Measurements from ENCODE around the gene EFNA3. TPM values are rescaled to one million over a fixed set of nuclear protein-coding genes. Genes with fewer than 3 reads are reported as not detected.

Gene EFNA3
- total RNA-seq, 1 donor from 2014 or later, result 9.0 TPM

DNA sequence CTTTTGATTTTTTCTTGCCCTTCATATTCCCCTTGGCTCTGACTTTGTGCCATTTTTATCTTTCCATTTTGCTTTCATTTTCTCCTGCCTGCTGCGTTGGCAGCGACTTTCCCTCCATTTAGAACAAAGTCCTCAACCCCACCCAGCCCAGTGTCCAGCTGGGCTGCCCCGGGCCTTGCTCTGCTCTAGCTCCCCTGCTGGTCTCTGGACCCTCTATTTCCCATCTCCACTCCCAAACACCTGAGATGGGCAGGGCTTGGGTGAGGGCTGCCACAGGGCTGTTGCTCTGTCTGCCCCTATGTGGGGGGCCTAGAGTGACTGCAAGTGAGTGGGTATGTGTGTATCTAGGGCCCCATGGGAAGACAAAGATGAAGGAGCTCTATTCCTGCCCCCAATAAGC is 34.8 kb upstream of the EFNA3 start:
- Mint-ChIP-seq H3K4me1 (ENCODE audit: low read depth) (peaks cover 7% of the 10 kb centered on the region), H3K4me3 (ENCODE audit: low read depth) (no peak overlapping the region), H3K9me3 (ENCODE audit: low read depth) (no peaks in the 10 kb centered on the region), H3K27me3 (peaks cover 10% of the 10 kb centered on the region), H3K36me3 (ENCODE audit: insufficient read depth) (no peaks in the 10 kb centered on the region), H3K27ac (no peak overlapping the region)
- TF ChIP-seq, protein P1, sequence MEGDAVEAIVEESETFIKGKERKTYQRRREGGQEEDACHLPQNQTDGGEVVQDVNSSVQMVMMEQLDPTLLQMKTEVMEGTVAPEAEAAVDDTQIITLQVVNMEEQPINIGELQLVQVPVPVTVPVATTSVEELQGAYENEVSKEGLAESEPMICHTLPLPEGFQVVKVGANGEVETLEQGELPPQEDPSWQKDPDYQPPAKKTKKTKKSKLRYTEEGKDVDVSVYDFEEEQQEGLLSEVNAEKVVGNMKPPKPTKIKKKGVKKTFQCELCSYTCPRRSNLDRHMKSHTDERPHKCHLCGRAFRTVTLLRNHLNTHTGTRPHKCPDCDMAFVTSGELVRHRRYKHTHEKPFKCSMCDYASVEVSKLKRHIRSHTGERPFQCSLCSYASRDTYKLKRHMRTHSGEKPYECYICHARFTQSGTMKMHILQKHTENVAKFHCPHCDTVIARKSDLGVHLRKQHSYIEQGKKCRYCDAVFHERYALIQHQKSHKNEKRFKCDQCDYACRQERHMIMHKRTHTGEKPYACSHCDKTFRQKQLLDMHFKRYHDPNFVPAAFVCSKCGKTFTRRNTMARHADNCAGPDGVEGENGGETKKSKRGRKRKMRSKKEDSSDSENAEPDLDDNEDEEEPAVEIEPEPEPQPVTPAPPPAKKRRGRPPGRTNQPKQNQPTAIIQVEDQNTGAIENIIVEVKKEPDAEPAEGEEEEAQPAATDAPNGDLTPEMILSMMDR (IDR thresholded peaks at IDR 0.05; ENCODE audit: unreplicated experiment), result no peak
- no peak for DNase-seq (ENCODE audit: low spot score, unreplicated experiment)

GRCh38 chr1:155044365-155044764 is 34.3 kb upstream of the EFNA3 start:
- Mint-ChIP-seq H3K9me3 (ENCODE audit: low read depth) (no peaks in the 10 kb centered on the region), H3K27me3 (peaks cover 11% of the 10 kb centered on the region), H3K27ac (peak overlapping the region; percentile 73), H3K4me1 (ENCODE audit: low read depth) (peaks cover 7% of the 10 kb centered on the region), H3K36me3 (ENCODE audit: insufficient read depth) (no peaks in the 10 kb centered on the region), H3K4me3 (ENCODE audit: low read depth) (no peak overlapping the region)
- DNase-seq (ENCODE audit: low spot score, unreplicated experiment), result no peak
- TF ChIP-seq, protein P1 (IDR thresholded peaks at IDR 0.05; ENCODE audit: unreplicated experiment), result no peak

DNA sequence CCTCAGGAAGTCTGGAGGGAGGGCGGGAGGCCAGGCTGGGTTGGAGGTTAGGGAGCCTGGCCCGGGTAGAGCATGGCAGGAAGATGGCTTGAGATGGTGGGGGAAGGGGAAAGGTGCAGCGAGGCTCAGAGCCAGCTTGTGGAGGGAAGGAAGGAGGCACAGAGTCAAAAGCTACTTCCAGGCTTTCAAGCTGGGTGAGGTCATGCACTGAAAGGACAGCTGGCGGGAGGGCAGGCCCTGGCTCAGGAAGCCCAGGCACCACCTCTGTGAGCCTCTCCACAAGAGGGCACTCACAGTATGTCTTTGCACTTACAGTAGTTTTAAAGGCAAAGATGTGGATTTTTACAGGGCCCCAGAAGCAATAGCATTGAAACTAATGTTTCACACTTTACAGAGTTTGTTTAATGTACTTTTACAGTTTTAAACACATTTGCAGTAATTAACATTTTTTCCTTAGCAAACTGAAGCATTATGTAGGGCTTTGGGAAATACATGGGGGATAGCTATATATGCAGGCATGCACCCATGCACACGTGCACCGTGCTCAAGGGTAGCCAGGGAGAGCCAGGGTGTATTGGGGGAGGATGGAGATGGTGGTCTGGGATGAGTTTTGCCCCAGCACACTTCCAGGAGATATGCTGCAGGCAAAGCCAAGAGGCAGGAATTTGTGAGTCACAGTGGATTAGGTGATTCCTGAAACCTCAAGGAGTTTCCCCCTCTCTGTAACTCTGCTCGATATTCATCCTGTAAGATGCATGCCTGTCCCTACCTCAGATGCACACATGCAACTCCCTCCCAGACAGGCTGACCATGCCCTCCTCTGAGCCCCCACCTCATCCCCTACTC is 33.6 kb upstream of the EFNA3 start:
- DNase-seq (ENCODE audit: low spot score, unreplicated experiment), result peak; percentile 52
- peaks cover 16% of the 10 kb centered on the region for H3K27me3 Mint-ChIP-seq
- TF ChIP-seq, protein P1 (IDR thresholded peaks at IDR 0.05; ENCODE audit: unreplicated experiment), result peak; percentile 71

DNA sequence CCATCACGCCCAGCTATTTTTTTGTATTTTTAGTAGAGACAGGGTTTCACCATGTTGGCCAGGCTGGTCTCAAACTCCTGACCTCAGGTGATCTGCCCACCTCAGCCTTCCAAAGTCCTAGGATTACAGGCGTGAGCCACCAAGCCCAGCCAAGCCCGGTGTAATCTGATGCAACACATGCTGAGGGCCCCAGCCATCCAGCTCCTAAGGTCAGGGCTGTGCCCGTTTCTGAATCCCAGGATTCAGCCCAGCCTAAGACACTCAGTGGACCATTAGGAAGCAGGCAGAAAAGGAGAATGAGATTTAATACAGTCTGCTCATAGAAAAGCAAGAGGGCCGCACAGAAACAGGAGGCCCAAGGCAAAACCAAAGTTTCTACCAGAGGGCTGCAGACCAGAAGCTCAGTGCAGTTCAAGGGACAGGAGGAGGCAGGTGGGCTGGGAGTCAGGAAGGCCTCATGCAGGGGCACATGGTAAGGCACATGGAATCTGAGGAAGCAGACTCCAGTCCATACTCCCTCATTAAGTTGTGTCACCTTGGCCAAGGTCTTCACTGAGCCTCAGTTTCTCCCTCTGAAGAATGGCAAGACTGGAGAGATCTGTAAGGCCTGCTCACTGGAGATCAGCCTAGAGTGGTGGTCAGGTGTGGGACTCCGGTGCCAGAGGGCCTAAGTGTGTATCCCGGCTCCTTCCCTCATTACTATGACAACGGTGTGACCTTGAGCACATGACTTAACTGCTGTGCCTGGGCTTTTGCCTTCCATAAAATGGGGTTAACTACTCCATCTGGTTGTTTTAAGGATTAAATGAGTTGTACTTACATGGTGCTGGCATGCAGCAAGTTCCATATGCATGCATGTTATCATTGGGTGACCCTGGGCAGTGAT is 29.9 kb upstream of the EFNA3 start:
- H3K4me1 Mint-ChIP-seq (ENCODE audit: low read depth), result peaks cover 17% of the 10 kb centered on the region
- H3K4me3 Mint-ChIP-seq (ENCODE audit: low read depth), result no peak overlapping the region
- H3K27ac Mint-ChIP-seq, result no peak overlapping the region
- H3K36me3 Mint-ChIP-seq (ENCODE audit: insufficient read depth), result no peaks in the 10 kb centered on the region
- peaks cover 21% of the 10 kb centered on the region for H3K27me3 Mint-ChIP-seq
- H3K9me3 Mint-ChIP-seq (ENCODE audit: low read depth), result no peaks in the 10 kb centered on the region
- TF ChIP-seq, protein P1 (IDR thresholded peaks at IDR 0.05; ENCODE audit: unreplicated experiment), result no peak
- no peak for DNase-seq (ENCODE audit: low spot score, unreplicated experiment)

More for the DNA sequence above, 33.6 kb upstream of the EFNA3 start:
- H3K36me3 Mint-ChIP-seq (ENCODE audit: insufficient read depth), result no peaks in the 10 kb centered on the region
- H3K27ac Mint-ChIP-seq, result peak overlapping the region; percentile 73
- no peaks in the 10 kb centered on the region for H3K9me3 Mint-ChIP-seq (ENCODE audit: low read depth)
- peaks cover 12% of the 10 kb centered on the region for H3K4me1 Mint-ChIP-seq (ENCODE audit: low read depth)
- H3K4me3 Mint-ChIP-seq (ENCODE audit: low read depth), result no peak overlapping the region
